ENCODE measurements around the gene MYRF.

MYRF gene

DNA sequence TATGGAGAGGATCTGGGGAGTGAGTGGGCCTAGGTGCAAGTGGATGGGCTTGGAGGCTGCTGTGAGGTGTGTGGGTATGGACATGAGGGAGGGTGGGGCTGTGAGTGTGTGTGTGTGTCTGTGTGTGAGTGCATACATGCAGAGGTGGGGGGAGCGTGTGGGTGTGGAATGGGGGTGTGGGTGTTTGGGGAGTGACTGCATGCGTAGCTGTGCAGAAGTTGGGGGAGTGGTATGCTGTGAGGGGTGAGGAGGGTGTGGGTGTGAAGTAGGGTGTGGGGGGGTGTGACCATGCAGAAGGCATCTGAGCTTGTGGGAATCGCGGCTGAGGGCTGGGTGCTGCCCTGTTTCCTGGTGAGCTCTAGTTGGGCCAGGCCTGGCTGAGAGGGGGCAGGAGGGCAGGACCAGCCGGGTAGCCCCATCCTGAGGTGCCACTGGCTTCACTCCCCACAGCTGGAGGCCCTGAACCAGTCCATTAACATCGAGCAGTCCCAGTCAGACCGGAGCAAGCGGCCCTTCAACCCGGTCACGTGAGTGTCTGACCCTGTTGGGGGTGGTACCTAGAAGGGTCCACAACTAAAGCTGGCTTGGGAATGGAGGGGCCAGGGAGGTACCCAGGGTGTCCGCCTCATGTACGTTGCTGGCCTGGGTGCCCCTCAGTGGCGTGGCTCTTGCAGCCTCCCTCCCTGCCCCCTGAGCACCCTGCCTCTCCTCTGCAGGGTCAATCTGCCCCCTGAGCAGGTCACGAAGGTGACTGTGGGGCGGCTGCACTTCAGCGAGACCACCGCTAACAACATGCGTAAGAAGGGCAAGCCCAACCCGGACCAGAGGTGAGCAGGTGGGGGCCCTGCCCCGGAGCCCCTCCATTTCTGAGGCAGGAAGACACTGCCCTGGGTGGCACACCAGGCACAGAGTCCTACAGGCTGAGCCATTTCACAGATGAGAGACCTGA, 23.4 kb downstream of the MYRF start:
- no peak for DNase-seq
- no peaks in the 10 kb centered on the region for H3K9me3 ChIP-seq
- H3K36me3 ChIP-seq: no peaks in the 10 kb centered on the region
- no peak overlapping the region for H3K4me3 ChIP-seq (ENCODE audit: low read depth, low read length)
- H3K4me1 ChIP-seq: peaks cover 20% of the 10 kb centered on the region
- no peaks in the 10 kb centered on the region for H3K27me3 ChIP-seq
- TF ChIP-seq, protein P1, sequence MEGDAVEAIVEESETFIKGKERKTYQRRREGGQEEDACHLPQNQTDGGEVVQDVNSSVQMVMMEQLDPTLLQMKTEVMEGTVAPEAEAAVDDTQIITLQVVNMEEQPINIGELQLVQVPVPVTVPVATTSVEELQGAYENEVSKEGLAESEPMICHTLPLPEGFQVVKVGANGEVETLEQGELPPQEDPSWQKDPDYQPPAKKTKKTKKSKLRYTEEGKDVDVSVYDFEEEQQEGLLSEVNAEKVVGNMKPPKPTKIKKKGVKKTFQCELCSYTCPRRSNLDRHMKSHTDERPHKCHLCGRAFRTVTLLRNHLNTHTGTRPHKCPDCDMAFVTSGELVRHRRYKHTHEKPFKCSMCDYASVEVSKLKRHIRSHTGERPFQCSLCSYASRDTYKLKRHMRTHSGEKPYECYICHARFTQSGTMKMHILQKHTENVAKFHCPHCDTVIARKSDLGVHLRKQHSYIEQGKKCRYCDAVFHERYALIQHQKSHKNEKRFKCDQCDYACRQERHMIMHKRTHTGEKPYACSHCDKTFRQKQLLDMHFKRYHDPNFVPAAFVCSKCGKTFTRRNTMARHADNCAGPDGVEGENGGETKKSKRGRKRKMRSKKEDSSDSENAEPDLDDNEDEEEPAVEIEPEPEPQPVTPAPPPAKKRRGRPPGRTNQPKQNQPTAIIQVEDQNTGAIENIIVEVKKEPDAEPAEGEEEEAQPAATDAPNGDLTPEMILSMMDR (IDR thresholded peaks at IDR 0.05; ENCODE audit: low read depth, low read length): no peak

DNA sequence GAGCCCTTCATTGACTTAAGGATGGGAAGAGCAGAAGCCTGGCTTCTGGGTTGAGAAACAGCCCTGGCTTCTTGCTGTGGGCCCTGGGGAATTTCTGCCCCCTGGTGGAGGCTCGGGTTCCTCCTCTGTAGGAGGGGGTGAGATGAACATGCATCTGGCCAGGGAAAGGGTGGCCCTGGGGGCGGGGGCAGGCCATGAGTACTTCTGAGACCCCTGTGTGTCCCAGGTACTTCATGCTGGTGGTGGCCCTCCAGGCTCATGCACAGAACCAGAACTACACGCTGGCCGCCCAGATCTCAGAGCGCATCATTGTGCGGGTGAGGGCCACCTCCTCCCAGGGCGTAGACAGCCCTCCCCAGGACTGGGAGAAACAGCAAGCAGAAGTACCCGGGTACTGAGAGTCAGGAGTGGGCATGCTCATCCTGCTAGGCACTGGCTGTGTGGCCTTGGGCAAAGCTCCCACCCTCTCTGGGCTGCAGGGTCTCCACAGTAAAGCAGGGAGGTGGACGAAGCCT, 24.2 kb downstream of the MYRF start:
- peak; percentile 71 for DNase-seq
- Histone ChIP-seq H3K9me3 (no peaks in the 10 kb centered on the region), H3K27me3 (no peaks in the 10 kb centered on the region), H3K4me3 (ENCODE audit: low read depth, low read length) (no peak overlapping the region), H3K4me1 (peaks cover 20% of the 10 kb centered on the region), H3K36me3 (no peaks in the 10 kb centered on the region)
- TF ChIP-seq, protein P1 (IDR thresholded peaks at IDR 0.05; ENCODE audit: low read depth, low read length): peak; percentile 65

DNA sequence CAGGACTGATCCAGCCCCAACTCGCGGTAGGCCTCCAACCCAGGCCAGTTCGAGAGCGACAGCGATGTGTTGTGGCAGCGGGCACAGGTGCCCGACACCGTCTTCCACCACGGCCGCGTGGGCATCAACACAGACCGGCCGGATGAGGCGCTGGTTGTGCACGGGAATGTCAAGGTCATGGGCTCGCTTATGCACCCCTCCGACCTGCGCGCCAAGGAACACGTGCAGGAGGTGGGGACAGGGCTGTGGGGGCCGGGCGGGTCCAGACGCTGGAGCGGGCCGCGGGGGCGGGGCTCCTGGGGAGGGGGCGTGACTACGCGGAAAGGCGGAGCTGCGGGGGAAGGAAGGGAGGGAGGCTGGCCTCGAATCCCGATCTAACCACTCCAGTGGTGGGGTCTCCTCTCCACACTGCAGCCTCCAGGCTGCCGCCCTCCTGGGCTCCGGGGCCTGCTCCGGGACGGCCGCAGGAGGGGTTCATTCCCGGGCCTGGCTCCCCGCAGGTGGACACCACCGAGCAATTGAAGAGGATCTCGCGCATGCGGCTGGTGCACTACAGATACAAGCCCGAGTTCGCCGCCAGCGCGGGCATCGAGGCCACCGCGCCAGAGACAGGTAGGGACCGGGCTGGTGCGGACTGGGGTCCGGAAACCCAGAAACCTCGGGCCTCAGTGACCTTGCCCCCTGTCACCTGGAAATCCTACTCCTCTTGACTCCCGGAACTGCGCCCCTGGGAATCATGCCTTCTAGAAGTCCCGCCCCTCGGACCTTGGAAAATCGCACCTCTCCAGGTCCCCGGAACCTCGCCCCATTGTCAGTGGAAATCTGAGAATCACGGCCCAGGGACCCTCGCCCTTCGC, 25.0 kb downstream of the MYRF start:
- Histone ChIP-seq H3K9me3 (no peaks in the 10 kb centered on the region), H3K4me3 (ENCODE audit: low read depth, low read length) (no peak overlapping the region), H3K27me3 (no peaks in the 10 kb centered on the region), H3K4me1 (peaks cover 15% of the 10 kb centered on the region), H3K36me3 (no peaks in the 10 kb centered on the region)
- TF ChIP-seq, protein P1 (IDR thresholded peaks at IDR 0.05; ENCODE audit: low read depth, low read length): no peak
- DNase-seq: no peak

DNA sequence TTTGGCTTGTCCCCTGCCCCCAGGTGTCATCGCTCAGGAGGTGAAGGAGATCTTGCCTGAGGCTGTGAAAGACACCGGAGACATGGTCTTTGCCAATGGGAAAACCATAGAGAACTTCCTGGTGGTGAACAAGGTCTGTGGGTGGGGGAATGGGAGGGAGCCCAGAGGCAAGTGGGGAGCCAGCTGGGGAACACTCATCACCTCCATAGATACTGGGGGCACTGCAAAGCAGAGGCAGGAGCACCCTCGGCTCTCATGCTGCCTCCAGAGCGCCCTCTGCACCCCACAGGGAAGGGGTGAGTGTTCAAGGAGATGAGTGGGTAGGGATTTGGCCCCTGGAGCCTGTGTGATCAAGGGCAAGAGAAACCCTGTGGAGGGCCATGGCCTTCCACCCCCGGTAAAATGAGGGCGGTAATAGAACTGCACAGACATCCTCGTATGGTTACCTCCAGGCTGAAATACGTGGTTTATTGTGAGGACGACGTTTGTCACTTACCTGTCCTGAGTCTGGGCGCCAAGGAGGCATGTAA, 26.0 kb downstream of the MYRF start:
- TF ChIP-seq, protein P1 (IDR thresholded peaks at IDR 0.05; ENCODE audit: low read depth, low read length): no peak
- no peak for DNase-seq
- Histone ChIP-seq H3K4me1 (peaks cover 7% of the 10 kb centered on the region; the same call in 1 of the 2 replicates), H3K9me3 (no peaks in the 10 kb centered on the region), H3K4me3 (ENCODE audit: low read depth, low read length) (no peak overlapping the region), H3K27me3 (no peaks in the 10 kb centered on the region), H3K36me3 (no peaks in the 10 kb centered on the region)

DNA sequence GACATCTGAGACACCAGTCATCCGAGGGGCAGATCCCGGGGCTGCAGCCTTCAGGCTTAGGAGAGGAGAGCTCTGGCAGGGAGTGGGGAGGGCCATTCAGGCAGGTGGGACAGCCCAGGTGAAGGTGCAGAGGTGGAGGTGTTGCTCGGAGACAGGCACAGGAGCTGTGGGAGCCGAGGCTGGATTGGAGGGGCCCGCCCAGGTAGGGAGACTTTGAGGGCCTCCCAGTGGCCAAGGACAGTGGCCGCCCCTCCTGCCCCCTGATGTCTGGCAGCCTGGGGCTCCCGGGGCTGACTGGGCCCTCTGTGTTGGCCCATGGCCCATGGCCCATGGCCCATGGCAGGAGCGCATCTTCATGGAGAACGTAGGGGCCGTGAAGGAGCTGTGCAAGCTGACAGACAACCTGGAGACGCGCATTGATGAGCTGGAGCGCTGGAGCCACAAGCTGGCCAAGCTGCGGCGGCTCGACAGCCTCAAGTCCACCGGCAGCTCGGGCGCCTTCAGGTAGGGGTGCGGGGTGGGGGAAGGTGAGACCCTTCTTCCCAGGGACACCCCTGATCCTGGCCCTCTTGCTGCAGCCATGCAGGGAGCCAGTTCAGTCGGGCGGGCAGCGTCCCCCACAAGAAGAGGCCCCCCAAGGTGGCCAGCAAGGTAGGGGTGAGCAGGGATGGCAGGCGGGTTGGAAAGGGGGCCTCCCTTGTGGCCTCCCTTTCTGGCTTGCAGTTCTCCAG, 26.6 kb downstream of the MYRF start:
- no peak for DNase-seq
- Histone ChIP-seq H3K27me3 (no peaks in the 10 kb centered on the region), H3K4me1 (peaks cover 2% of the 10 kb centered on the region; the same call in 1 of the 2 replicates), H3K9me3 (no peaks in the 10 kb centered on the region), H3K4me3 (ENCODE audit: low read depth, low read length) (no peak overlapping the region), H3K36me3 (no peaks in the 10 kb centered on the region)
- TF ChIP-seq, protein P1 (IDR thresholded peaks at IDR 0.05; ENCODE audit: low read depth, low read length): no peak
